Adrenal gland (tissue), 12 donors: Measurements from ENCODE around the gene GPBAR1. TPM values are rescaled to one million over a fixed set of nuclear protein-coding genes. Genes with fewer than 3 reads are reported as not detected.

Experiments
- DNase-seq, 7 donors: peaks; one replicate each; pipeline ENCODE4 v3.0.0-alpha.2; 2019 to 2020
- H3K27ac ChIP-seq, 5 donors: fragments of 200-600 bp; sonication (generic) in 4 of 5; 1 replicate in 3 of 5; 2 replicates in 2 of 5; pipeline versions ENCODE4 v1.5.1 to v1.8.0; 2016 to 2020; ENCODE audit warnings: mild to moderate bottlenecking in 1 of 5
- H3K27me3 ChIP-seq: fragments of 200-600 bp; 2 replicates; pipeline ENCODE4 v1.8.0; 2021
- H3K36me3 ChIP-seq, 2 donors: fragments of 200-600 bp; replicated peaks in 1 of 2; 1 replicate in 1 of 2; 2 replicates in 1 of 2; pipeline versions ENCODE4 v1.5.1 to v1.8.0; 2018 to 2022
- H3K4me1 ChIP-seq, 2 donors: fragments of 200-600 bp; replicated peaks in 1 of 2; 1 replicate in 1 of 2; 2 replicates in 1 of 2; pipeline versions ENCODE4 v1.5.1 to v1.8.0; 2018 to 2021
- H3K4me3 ChIP-seq, 4 donors: fragments of 200-600 bp; sonication (generic) in 3 of 4; one replicate each; pipeline ENCODE4 v1.5.1; 2016 to 2018
- H3K9me3 ChIP-seq, 3 donors: fragments of 200-600 bp; sonication (generic) in 1 of 3; replicated peaks in 1 of 3; 1 replicate in 2 of 3; 2 replicates in 1 of 3; pipeline versions ENCODE4 v1.5.1 to v1.8.0; 2016 to 2021
- POLR2A ChIP-seq, 2 donors: fragments of 450-650 bp; IDR thresholded peaks; one replicate each; pipeline ENCODE4 v1.6.1; 2017; ENCODE audit warnings: antibody characterized with exemption in 2 of 2, mild to moderate bottlenecking in 2 of 2, moderate library complexity in 1 of 2
- WGBS, 4 donors: extraction: QIAGEN DNeasy Blood & Tissue Kit in 2 of 4; methylation state at CpG; one replicate each; pipeline versions ENCODE4 v1.1.5 to v1.1.7; 2013 to 2017; 5-methylcytosine and 5-hydroxymethylcytosine counted together
- intact Hi-C, 2 donors: fragments of 100-400 bp; cut with DNase I; formaldehyde crosslinking; loops; one replicate each; pipeline versions ENCODE4 v1.14.1 to v1.15.0; 2022 to 2023
- polyA plus RNA-seq, 3 donors: library from polyadenylated mRNA; stranded (reverse); fragments of 200-250 nt in 2 of 3; fragments of 350-450 nt in 1 of 3; fragmentation: Illumina TruSeq in 1 of 3; extraction: RNeasy Lipid Tissue Mini Kit (QIAGEN cat#74804) in 1 of 3; gene quantifications; one replicate each; pipeline ENCODE4 v1.2.3, GENCODE V29; 2013 to 2014
- total RNA-seq, 9 donors: library from RNA; depleted of rRNA in 4 of 9; stranded (reverse); fragments of >200 nt in 4 of 9; fragments of 120-200 nt in 1 of 9; fragmentation: NEBNext Ultra II Directional in 1 of 9; extraction: Animal tissue kit (Norgen Biotek cat#: 25700) in 1 of 9; gene quantifications; one replicate each; pipeline versions ENCODE4 v1.1.0 to v1.2.4, GENCODE V29; 2013 to 2023
- TF ChIP-seq, protein P1 (sequence below), 6 experiments: fragments of 450-650 bp in 4 of 6; fragments of 200-600 bp in 2 of 6; sonication (generic) in 1 of 6; IDR thresholded peaks; 1 replicate in 5 of 6; 2 replicates in 1 of 6; pipeline versions ENCODE4 v1.5.1 to v1.8.0; 2016 to 2021; ENCODE audit warnings: antibody characterized with exemption in 6 of 6, mild to moderate bottlenecking in 2 of 6, moderate library complexity in 1 of 6
- donor health status: healthy with polysubstance abuse.
- donor health status: Bipolar disorder and iron deficiency.
- donor health status: DM: yes; HTN: yes; CAD: no.
- donor health status: DM: no; HTN: no; CAD: no.
- donor health status: DM: no; HTN: no; CAD: no.
- donor health status: DM: yes; HTN: yes; CAD: no.

The GPBAR1 gene
- total and polyA plus RNA-seq, 12 donors: 0.11 to 15.3 (median 2.9) TPM

GRCh38 chr2:218216674-218217359 is 44.0 kb upstream of the GPBAR1 start, which contains the start of gene ARPC2:
ARPC2 (plus strand) TSS chr2:218217189; CDS start chr2:218217471, 282 bp downstream.
- no peaks in the 10 kb centered on the region for H3K9me3 ChIP-seq
- intact Hi-C loops: no loop called here
- no peaks in the 10 kb centered on the region for H3K36me3 ChIP-seq
- no peaks in the 10 kb centered on the region for H3K27me3 ChIP-seq
- WGBS, 4 donors: 0% methylated on average over 15 to 60 of the region's 60 CpGs
- TF ChIP-seq, protein P1, sequence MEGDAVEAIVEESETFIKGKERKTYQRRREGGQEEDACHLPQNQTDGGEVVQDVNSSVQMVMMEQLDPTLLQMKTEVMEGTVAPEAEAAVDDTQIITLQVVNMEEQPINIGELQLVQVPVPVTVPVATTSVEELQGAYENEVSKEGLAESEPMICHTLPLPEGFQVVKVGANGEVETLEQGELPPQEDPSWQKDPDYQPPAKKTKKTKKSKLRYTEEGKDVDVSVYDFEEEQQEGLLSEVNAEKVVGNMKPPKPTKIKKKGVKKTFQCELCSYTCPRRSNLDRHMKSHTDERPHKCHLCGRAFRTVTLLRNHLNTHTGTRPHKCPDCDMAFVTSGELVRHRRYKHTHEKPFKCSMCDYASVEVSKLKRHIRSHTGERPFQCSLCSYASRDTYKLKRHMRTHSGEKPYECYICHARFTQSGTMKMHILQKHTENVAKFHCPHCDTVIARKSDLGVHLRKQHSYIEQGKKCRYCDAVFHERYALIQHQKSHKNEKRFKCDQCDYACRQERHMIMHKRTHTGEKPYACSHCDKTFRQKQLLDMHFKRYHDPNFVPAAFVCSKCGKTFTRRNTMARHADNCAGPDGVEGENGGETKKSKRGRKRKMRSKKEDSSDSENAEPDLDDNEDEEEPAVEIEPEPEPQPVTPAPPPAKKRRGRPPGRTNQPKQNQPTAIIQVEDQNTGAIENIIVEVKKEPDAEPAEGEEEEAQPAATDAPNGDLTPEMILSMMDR (IDR thresholded peaks at IDR 0.05): peak in 5 of 6 experiments; percentile 16 to 57 (median 30)
- peak; percentile 75 to 86 for TF ChIP-seq POLR2A (IDR thresholded peaks at IDR 0.05)
- peak within 1 kb of the TSS; percentile 84 to 98 (median 92) for H3K27ac ChIP-seq
- H3K4me3 ChIP-seq: peak within 1 kb of the TSS; percentile 88 to 98 (median 95)
- DNase-seq: peak; percentile 91 to 97 (median 93)
- H3K4me1 ChIP-seq: peaks cover 21 to 44% of the 10 kb centered on the region in 2 donors

GRCh38 chr2:218217360-218218267 is 43.2 kb upstream of the GPBAR1 start:
- Histone ChIP-seq H3K27me3 (no peaks in the 10 kb centered on the region), H3K9me3 (no peaks in the 10 kb centered on the region), H3K4me1 (peaks cover 21 to 52% of the 10 kb centered on the region in 2 donors), H3K4me3 (peak overlapping the region; percentile 88 to 98 (median 95)), H3K36me3 (no peaks in the 10 kb centered on the region), H3K27ac (peak overlapping the region; percentile 84 to 98 (median 92))
- DNase-seq: peak; percentile 45 to 61 (median 53)
- intact Hi-C loops: no loop called here
- 0 to 1% (median 1%) methylated on average over 22 to 47 of the region's 47 CpGs for WGBS, 4 donors
- TF ChIP-seq, protein P1 (IDR thresholded peaks at IDR 0.05): no peak
- TF ChIP-seq POLR2A (IDR thresholded peaks at IDR 0.05): no peak

DNA sequence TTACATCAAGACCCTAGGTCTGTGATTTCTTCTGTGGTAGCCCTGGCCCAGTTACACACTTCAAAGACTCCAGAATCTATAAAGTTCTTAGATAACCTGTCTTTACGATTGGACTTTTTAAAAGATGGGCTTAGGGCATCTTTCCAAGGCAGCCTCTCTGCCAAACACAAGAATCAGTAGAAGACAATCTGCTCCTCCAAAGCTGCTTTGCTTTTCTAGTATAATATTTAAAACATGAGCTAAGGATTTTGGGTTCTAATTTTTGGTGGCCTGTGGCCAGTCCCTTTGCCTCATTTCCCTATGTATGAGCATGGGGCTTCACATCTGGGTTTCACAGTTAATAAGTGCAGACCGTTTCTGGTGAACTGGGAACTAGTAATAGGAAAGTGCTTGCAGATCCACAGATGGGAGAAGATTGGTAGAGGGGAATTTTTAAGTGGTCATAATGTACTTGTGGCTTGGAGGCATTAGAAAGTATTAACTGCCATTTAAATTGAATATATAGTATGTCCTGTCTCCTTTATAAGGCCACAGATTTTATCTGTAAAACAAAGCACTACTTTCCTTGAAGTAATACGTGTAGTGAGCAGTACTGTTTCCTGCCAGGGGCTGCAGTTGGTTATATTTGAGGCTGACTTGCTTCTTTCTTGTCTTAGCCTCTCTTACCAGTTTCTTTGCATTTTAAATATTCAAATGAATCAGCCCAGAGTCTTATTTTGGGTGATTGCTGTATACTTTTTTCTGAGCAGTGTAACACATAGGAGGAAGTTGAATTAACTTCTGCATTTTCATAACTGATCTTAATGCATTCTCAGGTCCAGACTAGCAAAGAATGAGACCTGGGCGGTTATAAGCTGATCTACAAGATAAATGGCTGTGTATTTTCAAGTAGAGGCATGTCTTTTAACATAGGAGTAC is 42.3 kb upstream of the GPBAR1 start:
- DNase-seq: no peak
- Histone ChIP-seq H3K36me3 (no peaks in the 10 kb centered on the region), H3K9me3 (no peaks in the 10 kb centered on the region), H3K27me3 (no peaks in the 10 kb centered on the region), H3K27ac (peak overlapping the region; percentile 84 to 98 (median 92)), H3K4me3 (peak overlapping the region in 2 of 4 donors; percentile 96 to 98), H3K4me1 (peaks cover 21 to 61% of the 10 kb centered on the region in 2 donors)
- TF ChIP-seq, protein P1 (IDR thresholded peaks at IDR 0.05): no peak
- TF ChIP-seq POLR2A (IDR thresholded peaks at IDR 0.05): no peak
- intact Hi-C loops: no loop called here
- WGBS, 4 donors: 20 to 31% (median 22%) methylated on average over 4 of the region's 4 CpGs
